Glutamatergic neuron (in vitro differentiated cells): Measurements from ENCODE around the gene ARHGDIA. TPM values are rescaled to one million over a fixed set of nuclear protein-coding genes. Genes with fewer than 3 reads are reported as not detected.

ENCODE experiments used
- DNase-seq: peaks from one replicate; pipeline ENCODE4 v3.0.0; 2022
- H3K27ac Mint-ChIP-seq: one replicate; pipeline ENCODE4 v1.8.0; 2020; ENCODE audit warnings: mild to moderate bottlenecking, mixed read lengths, inconsistent platforms; ENCODE audit not compliant: unreplicated experiment
- H3K27me3 Mint-ChIP-seq: one replicate; pipeline ENCODE4 v1.8.0; 2020; ENCODE audit warnings: mild to moderate bottlenecking, moderate library complexity, mixed read lengths, inconsistent platforms; ENCODE audit not compliant: unreplicated experiment
- H3K36me3 Mint-ChIP-seq: one replicate; pipeline ENCODE4 v1.8.0; 2020; ENCODE audit warnings: mild to moderate bottlenecking, mixed read lengths, inconsistent platforms; ENCODE audit not compliant: unreplicated experiment
- H3K4me1 Mint-ChIP-seq: one replicate; pipeline ENCODE4 v1.8.0; 2020; ENCODE audit warnings: mild to moderate bottlenecking, low read depth, mixed read lengths, inconsistent platforms; ENCODE audit not compliant: unreplicated experiment
- H3K4me3 Mint-ChIP-seq: one replicate; pipeline ENCODE4 v1.8.0; 2020; ENCODE audit warnings: mild to moderate bottlenecking, mixed read lengths, inconsistent platforms; ENCODE audit not compliant: unreplicated experiment
- H3K9me3 Mint-ChIP-seq: one replicate; pipeline ENCODE4 v1.8.0; 2020; ENCODE audit warnings: mild to moderate bottlenecking, moderate library complexity, mixed read lengths, inconsistent platforms; ENCODE audit not compliant: unreplicated experiment
- total RNA-seq: library from RNA; stranded (reverse); fragmentation: NEBNext Ultra II Directional; extraction: Animal tissue kit (Norgen Biotek cat#: 25700); gene quantifications from one replicate; pipeline ENCODE4 v1.2.1, GENCODE V29; 2021; ENCODE audit not compliant: unreplicated experiment
- TF ChIP-seq, protein P1 (sequence below): fragments of 200-600 bp; sonication (generic); IDR thresholded peaks from one replicate; pipeline ENCODE4 v1.5.0; 2021; ENCODE audit not compliant: partially characterized antibody, unreplicated experiment

Gene ARHGDIA
- total RNA-seq, 1 donor from 2014 or later, result 432 TPM

DNA sequence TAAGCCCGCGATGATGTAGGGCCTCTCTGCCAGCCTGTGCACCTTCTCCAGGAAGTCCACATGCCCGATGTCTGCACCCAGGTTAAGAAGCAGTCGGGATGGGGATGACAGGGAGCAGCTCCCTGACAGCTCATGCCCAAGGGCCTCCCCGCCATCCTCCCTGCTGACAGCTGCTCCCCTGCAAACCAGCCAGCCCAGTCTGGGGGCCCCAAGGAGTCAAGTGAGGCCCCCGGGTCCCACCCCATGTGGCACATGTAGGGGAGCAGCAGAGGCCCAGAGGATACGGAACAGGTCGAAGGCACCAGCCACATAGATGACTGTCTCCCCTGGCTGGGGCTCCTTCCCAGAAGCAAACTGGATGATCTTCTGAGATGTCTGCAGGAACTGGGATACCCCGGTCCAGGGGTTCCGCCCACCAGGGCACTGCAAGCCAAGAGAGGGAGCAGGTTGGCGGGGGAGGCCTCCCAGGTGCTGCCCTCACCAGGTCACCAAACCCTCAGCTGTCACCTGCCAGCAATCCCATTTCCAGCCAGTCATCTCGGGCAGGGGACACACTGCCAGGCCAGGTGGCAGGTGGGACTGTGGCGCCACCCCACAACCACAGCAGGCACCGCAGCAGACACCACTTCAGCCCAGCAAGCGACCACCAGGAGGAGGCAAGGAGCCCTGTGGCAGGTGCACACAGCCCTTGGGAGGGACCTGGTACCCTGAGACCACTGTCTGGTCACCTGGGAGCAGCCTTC is 35.5 kb upstream of the ARHGDIA start:
- Mint-ChIP-seq H3K27me3 (no peaks in the 10 kb centered on the region), H3K4me3 (no peak overlapping the region), H3K36me3 (no peaks in the 10 kb centered on the region), H3K27ac (no peak overlapping the region), H3K9me3 (peaks cover 2% of the 10 kb centered on the region), H3K4me1 (no peaks in the 10 kb centered on the region)
- no peak for DNase-seq
- TF ChIP-seq, protein P1, sequence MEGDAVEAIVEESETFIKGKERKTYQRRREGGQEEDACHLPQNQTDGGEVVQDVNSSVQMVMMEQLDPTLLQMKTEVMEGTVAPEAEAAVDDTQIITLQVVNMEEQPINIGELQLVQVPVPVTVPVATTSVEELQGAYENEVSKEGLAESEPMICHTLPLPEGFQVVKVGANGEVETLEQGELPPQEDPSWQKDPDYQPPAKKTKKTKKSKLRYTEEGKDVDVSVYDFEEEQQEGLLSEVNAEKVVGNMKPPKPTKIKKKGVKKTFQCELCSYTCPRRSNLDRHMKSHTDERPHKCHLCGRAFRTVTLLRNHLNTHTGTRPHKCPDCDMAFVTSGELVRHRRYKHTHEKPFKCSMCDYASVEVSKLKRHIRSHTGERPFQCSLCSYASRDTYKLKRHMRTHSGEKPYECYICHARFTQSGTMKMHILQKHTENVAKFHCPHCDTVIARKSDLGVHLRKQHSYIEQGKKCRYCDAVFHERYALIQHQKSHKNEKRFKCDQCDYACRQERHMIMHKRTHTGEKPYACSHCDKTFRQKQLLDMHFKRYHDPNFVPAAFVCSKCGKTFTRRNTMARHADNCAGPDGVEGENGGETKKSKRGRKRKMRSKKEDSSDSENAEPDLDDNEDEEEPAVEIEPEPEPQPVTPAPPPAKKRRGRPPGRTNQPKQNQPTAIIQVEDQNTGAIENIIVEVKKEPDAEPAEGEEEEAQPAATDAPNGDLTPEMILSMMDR, result no peak

DNA sequence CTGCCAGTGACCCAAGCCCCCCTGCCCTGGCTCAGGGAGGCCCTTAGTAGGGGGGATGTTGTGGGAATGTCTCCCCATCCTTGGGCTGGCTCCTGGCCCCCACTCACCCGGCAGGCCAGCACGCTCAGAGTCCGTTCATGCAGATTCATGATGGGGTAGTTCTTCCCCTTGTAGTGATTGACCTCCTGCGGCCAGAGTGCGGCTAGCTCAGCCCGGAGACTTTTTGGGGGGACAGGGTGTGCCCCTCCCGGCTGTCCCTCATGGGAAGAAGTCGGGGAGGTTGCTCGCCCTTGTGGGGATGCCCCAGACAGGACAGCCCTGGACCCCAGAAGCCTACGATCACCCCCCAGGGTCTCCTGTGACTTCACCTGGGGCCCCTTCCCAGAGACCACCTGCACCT is 34.9 kb upstream of the ARHGDIA start:
- Mint-ChIP-seq H3K4me1 (no peaks in the 10 kb centered on the region), H3K27ac (no peak overlapping the region), H3K4me3 (no peak overlapping the region), H3K9me3 (peaks cover 2% of the 10 kb centered on the region), H3K27me3 (peaks cover 3% of the 10 kb centered on the region), H3K36me3 (no peaks in the 10 kb centered on the region)
- DNase-seq, result no peak
- TF ChIP-seq, protein P1, result no peak

DNA sequence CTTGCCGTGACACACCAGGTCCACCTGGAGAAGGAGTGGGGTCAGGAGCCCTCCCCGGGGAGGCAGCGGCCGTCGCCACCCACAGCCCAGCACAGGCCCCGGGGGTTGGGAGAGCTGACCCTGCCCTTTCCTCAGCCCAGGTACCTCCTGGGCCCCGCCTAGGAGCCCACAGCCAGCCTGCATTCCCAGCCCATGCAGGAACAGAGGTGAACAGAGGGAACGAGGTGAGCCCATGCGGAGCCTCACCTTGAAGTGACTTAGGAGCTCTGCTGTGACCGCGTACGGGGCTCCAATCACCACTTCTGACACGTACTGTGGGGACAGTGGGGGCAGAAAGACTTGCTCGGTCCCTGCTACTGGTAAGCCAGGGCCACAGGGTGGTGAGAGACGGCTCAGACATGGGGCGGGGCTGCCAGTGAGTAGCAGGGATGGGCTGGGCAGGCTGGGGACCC is 34.3 kb upstream of the ARHGDIA start:
- Mint-ChIP-seq H3K27me3 (peaks cover 5% of the 10 kb centered on the region), H3K4me3 (no peak overlapping the region), H3K36me3 (no peaks in the 10 kb centered on the region), H3K9me3 (peaks cover 4% of the 10 kb centered on the region), H3K4me1 (no peaks in the 10 kb centered on the region), H3K27ac (no peak overlapping the region)
- DNase-seq, result no peak
- TF ChIP-seq, protein P1, result no peak

DNA sequence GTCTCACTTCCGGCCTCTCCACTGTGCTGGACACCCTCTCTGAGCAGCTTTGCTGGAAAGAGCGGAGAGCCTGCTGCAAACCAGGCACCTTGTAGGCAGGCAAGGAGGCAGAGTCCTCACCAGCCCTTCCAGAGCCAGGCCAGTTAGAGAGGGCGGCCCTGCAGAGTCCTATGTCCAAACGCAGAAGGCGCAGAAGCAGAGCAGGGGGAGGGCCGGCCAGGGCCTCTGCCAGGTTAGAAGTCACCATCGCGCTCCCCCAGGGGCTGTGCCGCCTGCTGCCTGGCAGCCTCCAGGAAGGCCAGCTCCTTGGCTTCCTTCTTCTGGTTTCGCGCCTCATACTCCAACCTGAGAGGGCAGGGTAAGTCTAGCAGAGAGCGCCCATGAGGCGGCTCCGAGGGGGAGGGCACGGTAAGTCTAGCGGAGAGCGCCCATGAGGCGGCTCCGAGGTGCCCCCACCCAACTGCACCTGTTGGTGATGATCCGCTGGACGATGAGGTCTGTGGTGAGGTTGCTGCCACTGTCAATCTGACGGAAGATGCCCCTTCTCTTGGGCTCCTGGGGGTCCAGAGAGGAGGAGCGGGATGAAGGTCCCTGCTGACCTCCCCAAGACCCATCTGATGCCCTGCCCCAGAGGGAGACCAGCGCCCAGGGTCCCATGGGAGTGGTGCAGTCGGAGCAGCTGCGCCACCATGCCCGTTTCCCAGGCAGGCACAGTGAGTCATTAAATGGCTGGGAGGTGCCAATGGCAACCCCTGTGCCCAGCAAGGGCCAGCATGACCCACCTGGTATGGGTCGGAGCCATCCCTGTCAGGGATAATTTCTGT is 33.7 kb upstream of the ARHGDIA start:
- H3K4me3 Mint-ChIP-seq, result no peak overlapping the region
- TF ChIP-seq, protein P1, result no peak
- no peak for DNase-seq
- H3K4me1 Mint-ChIP-seq, result no peaks in the 10 kb centered on the region
- peaks cover 5% of the 10 kb centered on the region for H3K27me3 Mint-ChIP-seq
- no peak overlapping the region for H3K27ac Mint-ChIP-seq
- no peaks in the 10 kb centered on the region for H3K36me3 Mint-ChIP-seq
- H3K9me3 Mint-ChIP-seq, result peaks cover 4% of the 10 kb centered on the region
